NCI-H2107 treated with DMSO at 0.1 percent for 48 hours (cell line): Measurements from ENCODE around the gene MSANTD3.
"Not testable (repeated sequence)": the region's sequence is repeated elsewhere in the genome, so short reads cannot be mapped to it uniquely, and the experiment has no call there.

ENCODE experiments used
- DNase-seq: peaks from one replicate; lab custom pipeline; 2025; ENCODE audit not compliant: unreplicated experiment; lab: John Stamatoyannopoulos, UW

MSANTD3 gene

GRCh38 chr9:100428871-100429654 lies 2.1 kb downstream of the MSANTD3 start:
- no peak for DNase-seq

- no peak for DNase-seq
Measured at GRCh38 chr9:100430286-100430940, 3.5 kb downstream of the MSANTD3 start.

GRCh38 chr9:100431886-100432285 lies 4.9 kb downstream of the MSANTD3 start:
- no peak for DNase-seq

- no peak for DNase-seq
Measured at GRCh38 chr9:100432736-100433135, 5.8 kb downstream of the MSANTD3 start.

- no peak for DNase-seq
Measured at GRCh38 chr9:100436571-100436970, 9.6 kb downstream of the MSANTD3 start.

- DNase-seq, result peak; percentile 25
Measured at GRCh38 chr9:100437860-100438805, 11.2 kb downstream of the MSANTD3 start.

- no peak for DNase-seq
Measured at GRCh38 chr9:100440071-100440470, 13.1 kb downstream of the MSANTD3 start.

- DNase-seq, result not testable (repeated sequence)
Measured at GRCh38 chr9:100440487-100440886, 13.5 kb downstream of the MSANTD3 start.

- DNase-seq, result no peak
Measured at GRCh38 chr9:100441911-100442361, 15.0 kb downstream of the MSANTD3 start.

- no peak for DNase-seq
Measured at GRCh38 chr9:100443781-100444768, 17.1 kb downstream of the MSANTD3 start.

- no peak for DNase-seq
Measured at GRCh38 chr9:100445161-100445902, 18.4 kb downstream of the MSANTD3 start.

- DNase-seq, result no peak
Measured at GRCh38 chr9:100445903-100446549, 19.1 kb downstream of the MSANTD3 start.

GRCh38 chr9:100447041-100447440 lies 20.1 kb downstream of the MSANTD3 start:
- DNase-seq, result no peak

GRCh38 chr9:100448266-100448665 lies 21.3 kb downstream of the MSANTD3 start:
- no peak for DNase-seq

GRCh38 chr9:100449420-100449819 lies 22.5 kb downstream of the MSANTD3 start:
- no peak for DNase-seq

GRCh38 chr9:100452894-100453293 lies 26.0 kb downstream of the MSANTD3 start:
- no peak for DNase-seq

GRCh38 chr9:100455470-100455869 lies 28.5 kb downstream of the MSANTD3 start:
- DNase-seq, result no peak

- no peak for DNase-seq
Measured at GRCh38 chr9:100457517-100457916, 30.6 kb downstream of the MSANTD3 start.

GRCh38 chr9:100459963-100460362 lies 33.0 kb downstream of the MSANTD3 start:
- DNase-seq, result no peak
